GM10847 (cell line): ENCODE results near the gene ZNF48.
A peak's percentile ranks its signal among the peaks of the same experiment; 100 is the strongest.

Experiments
- POLR2A ChIP-seq: IDR thresholded peaks from 2 replicates; pipeline ENCODE4 v1.6.1; 2011; ENCODE audit not compliant: insufficient read length; ENCODE audit errors: extremely low read depth

ZNF48 gene

GRCh38 chr16:30355954-30356308 is 39.3 kb upstream of the ZNF48 start:
- TF ChIP-seq POLR2A = no peak

- TF ChIP-seq POLR2A = no peak
Observed at GRCh38 chr16:30356401-30357084, 38.7 kb upstream of the ZNF48 start.

- TF ChIP-seq POLR2A = no peak
Observed at GRCh38 chr16:30357085-30357714, 38.0 kb upstream of the ZNF48 start.

GRCh38 chr16:30357715-30358576 is 37.3 kb upstream of the ZNF48 start:
- TF ChIP-seq POLR2A = no peak

GRCh38 chr16:30358577-30358936 is 36.7 kb upstream of the ZNF48 start:
- TF ChIP-seq POLR2A = no peak

- TF ChIP-seq POLR2A = no peak
Observed at GRCh38 chr16:30358990-30359870, 36.0 kb upstream of the ZNF48 start.

- no peak for TF ChIP-seq POLR2A
Observed at GRCh38 chr16:30359871-30360170, 35.4 kb upstream of the ZNF48 start.

- no peak for TF ChIP-seq POLR2A
Observed at GRCh38 chr16:30361180-30361579, 34.0 kb upstream of the ZNF48 start.

- no peak for TF ChIP-seq POLR2A
Observed at GRCh38 chr16:30365200-30365599, 30.0 kb upstream of the ZNF48 start.

- no peak for TF ChIP-seq POLR2A
Observed at GRCh38 chr16:30366511-30366910, 28.7 kb upstream of the ZNF48 start.

GRCh38 chr16:30367349-30368009 is 27.7 kb upstream of the ZNF48 start:
- TF ChIP-seq POLR2A = no peak

- TF ChIP-seq POLR2A = no peak
Observed at GRCh38 chr16:30368122-30368791, 27.0 kb upstream of the ZNF48 start.

- no peak for TF ChIP-seq POLR2A
Observed at GRCh38 chr16:30368792-30369090, 26.5 kb upstream of the ZNF48 start.

GRCh38 chr16:30369091-30369937 is 25.9 kb upstream of the ZNF48 start:
- TF ChIP-seq POLR2A = no peak

GRCh38 chr16:30369938-30370455 is 25.2 kb upstream of the ZNF48 start:
- TF ChIP-seq POLR2A = peak; percentile 59
